ENCODE results near the gene NME9.

GRCh38 chr3:138334608-138335007 is 5.0 kb upstream of the NME9 start:
- TF ChIP-seq CTCF (IDR thresholded peaks at IDR 0.05; ENCODE audit: low read length) (no peak), EZH2 (optimal IDR thresholded peaks at IDR 0.05; ENCODE audit: low read depth, low read length) (no peak), EZH2phosphoT487 (IDR thresholded peaks at IDR 0.05; ENCODE audit: low read length) (no peak)

Measured in MM.1S (cell line).